DOHH2 (cell line): ENCODE data around the gene CNEP1R1.

ENCODE experiments used
- H3F3A ChIP-seq: fragments of 200-600 bp; sonication (generic), shearing (Covaris generic); 2 replicates; pipeline ENCODE4 v1.6.0; 2016; ENCODE audit warnings: antibody characterized with exemption, mild to moderate bottlenecking; ENCODE audit not compliant: control insufficient read depth, insufficient read depth
- H3K27ac ChIP-seq: fragments of 200-600 bp; sonication (generic); 2 replicates; pipeline ENCODE4 v1.5.1; 2014; ENCODE audit warnings: low read depth, mild to moderate bottlenecking, low read length, moderate library complexity
- H3K27me3 ChIP-seq: fragments of 200-600 bp; sonication (generic); 2 replicates; pipeline ENCODE4 v1.6.1; 2014; ENCODE audit warnings: mild to moderate bottlenecking, low read length, mixed read lengths; ENCODE audit not compliant: control insufficient read depth
- H3K36me3 ChIP-seq: fragments of 200-600 bp; sonication (generic); 2 replicates; pipeline ENCODE4 v1.6.1; 2014; ENCODE audit warnings: mild to moderate bottlenecking, low read length, moderate library complexity, mixed read lengths; ENCODE audit not compliant: control insufficient read depth
- H3K4me1 ChIP-seq: fragments of 200-600 bp; sonication (generic); 2 replicates; pipeline ENCODE4 v1.6.1; 2014; ENCODE audit warnings: mild to moderate bottlenecking, low read length, mixed read lengths; ENCODE audit not compliant: control insufficient read depth
- H3K4me2 ChIP-seq: fragments of 200-600 bp; sonication (generic); 2 replicates; pipeline ENCODE4 v1.6.0; 2014; ENCODE audit warnings: mild to moderate bottlenecking, low read length, moderate library complexity
- H3K4me3 ChIP-seq: fragments of 200-600 bp; sonication (generic); 2 replicates; pipeline ENCODE4 v1.5.1; 2014; ENCODE audit warnings: mild to moderate bottlenecking, low read length, mixed read lengths
- H3K79me2 ChIP-seq: fragments of 200-600 bp; sonication (generic); 2 replicates; pipeline ENCODE4 v1.6.1; 2014; ENCODE audit warnings: mild to moderate bottlenecking, low read length, mixed read lengths; ENCODE audit not compliant: control insufficient read depth
- H3K9me2 ChIP-seq: fragments of 200-600 bp; sonication (generic); replicated peaks from 2 replicates; pipeline ENCODE4 v1.6.1; 2014; ENCODE audit warnings: mild to moderate bottlenecking, low read length, mixed read lengths; ENCODE audit not compliant: control insufficient read depth
- H3K9me3 ChIP-seq: fragments of 200-600 bp; sonication (generic); 2 replicates; pipeline ENCODE4 v1.6.1; 2014; ENCODE audit warnings: antibody characterized with exemption, low read length, mixed read lengths; ENCODE audit not compliant: control insufficient read depth, insufficient read depth
- H4K20me1 ChIP-seq: fragments of 200-600 bp; sonication (generic); 2 replicates; pipeline ENCODE4 v1.6.0; 2014; ENCODE audit warnings: low read depth, mild to moderate bottlenecking, antibody characterized with exemption, low read length, moderate library complexity; ENCODE audit not compliant: control insufficient read depth, insufficient read depth
- CTCF ChIP-seq: fragments of 200-600 bp; sonication (generic); IDR thresholded peaks from one replicate; pipeline ENCODE4 v1.5.1; 2014; ENCODE audit warnings: antibody characterized with exemption, mild to moderate bottlenecking, low read depth, low read length; ENCODE audit not compliant: poor library complexity, severe bottlenecking
- EZH2phosphoT487 ChIP-seq: fragments of 200-600 bp; sonication (generic); IDR thresholded peaks from 2 replicates; pipeline ENCODE4 v1.6.1; 2017; ENCODE audit warnings: borderline replicate concordance, mild to moderate bottlenecking, antibody characterized with exemption, low read length, moderate library complexity, mixed read lengths

Gene CNEP1R1

GRCh38 chr16:50035468-50035992 lies 10.5 kb downstream of the CNEP1R1 start:
- no peaks in the 10 kb centered on the region for H3K27me3 ChIP-seq
- H3K36me3 ChIP-seq = peaks cover 45% of the 10 kb centered on the region
- H3K9me3 ChIP-seq = no peaks in the 10 kb centered on the region
- H3K27ac ChIP-seq = no peak overlapping the region
- H3K9me2 ChIP-seq = no peaks in the 10 kb centered on the region
- no peaks in the 10 kb centered on the region for H3K4me1 ChIP-seq
- H3K79me2 ChIP-seq = no peaks in the 10 kb centered on the region
- 0 out of 2 replicates have a peak, but pooled peaks cover 3% of the 10 kb centered on the region for H3F3A ChIP-seq
- H3K4me3 ChIP-seq = no peak overlapping the region
- no peak overlapping the region for H3K4me2 ChIP-seq
- no peaks in the 10 kb centered on the region for H4K20me1 ChIP-seq
- TF ChIP-seq CTCF = no peak
- TF ChIP-seq EZH2phosphoT487 = no peak

GRCh38 chr16:50036426-50036825 lies 11.4 kb downstream of the CNEP1R1 start:
- no peak overlapping the region for H3K4me3 ChIP-seq
- no peaks in the 10 kb centered on the region for H4K20me1 ChIP-seq
- peaks cover 40% of the 10 kb centered on the region for H3K36me3 ChIP-seq
- H3K9me3 ChIP-seq = no peaks in the 10 kb centered on the region
- H3F3A ChIP-seq = 0 out of 2 replicates have a peak, but pooled peaks cover 3% of the 10 kb centered on the region
- H3K79me2 ChIP-seq = no peaks in the 10 kb centered on the region
- TF ChIP-seq EZH2phosphoT487 (no peak), CTCF (no peak)
- H3K27me3 ChIP-seq = no peaks in the 10 kb centered on the region
- no peak overlapping the region for H3K27ac ChIP-seq
- no peaks in the 10 kb centered on the region for H3K4me1 ChIP-seq
- H3K9me2 ChIP-seq = no peaks in the 10 kb centered on the region
- H3K4me2 ChIP-seq = no peak overlapping the region

- Histone ChIP-seq H3K36me3 (peaks cover 30% of the 10 kb centered on the region), H3K9me3 (no peaks in the 10 kb centered on the region), H3K4me1 (no peaks in the 10 kb centered on the region), H3K9me2 (no peaks in the 10 kb centered on the region), H3K79me2 (no peaks in the 10 kb centered on the region), H3K27ac (no peak overlapping the region), H3F3A (0 out of 2 replicates have a peak, but pooled peaks cover 3% of the 10 kb centered on the region), H3K27me3 (peaks cover 4% of the 10 kb centered on the region; the same call in 1 of the 2 replicates), H3K4me3 (no peak overlapping the region), H4K20me1 (no peaks in the 10 kb centered on the region), H3K4me2 (no peak overlapping the region)
- no peak for TF ChIP-seq CTCF
- no peak for TF ChIP-seq EZH2phosphoT487
These were observed 12.7 kb downstream of the CNEP1R1 start for GRCh38 chr16:50037662-50038220.
